NCI-H1105 treated with DMSO at 0.1 percent for 48 hours (cell line): Measurements from ENCODE around the gene ZMYM2.

ENCODE experiments used
- DNase-seq: peaks from one replicate; lab custom pipeline; 2025; lab: John Stamatoyannopoulos, UW

Gene ZMYM2

GRCh38 chr13:20045950-20046548, 87.5 kb downstream of the ZMYM2 start:
- DNase-seq: no peak

DNA sequence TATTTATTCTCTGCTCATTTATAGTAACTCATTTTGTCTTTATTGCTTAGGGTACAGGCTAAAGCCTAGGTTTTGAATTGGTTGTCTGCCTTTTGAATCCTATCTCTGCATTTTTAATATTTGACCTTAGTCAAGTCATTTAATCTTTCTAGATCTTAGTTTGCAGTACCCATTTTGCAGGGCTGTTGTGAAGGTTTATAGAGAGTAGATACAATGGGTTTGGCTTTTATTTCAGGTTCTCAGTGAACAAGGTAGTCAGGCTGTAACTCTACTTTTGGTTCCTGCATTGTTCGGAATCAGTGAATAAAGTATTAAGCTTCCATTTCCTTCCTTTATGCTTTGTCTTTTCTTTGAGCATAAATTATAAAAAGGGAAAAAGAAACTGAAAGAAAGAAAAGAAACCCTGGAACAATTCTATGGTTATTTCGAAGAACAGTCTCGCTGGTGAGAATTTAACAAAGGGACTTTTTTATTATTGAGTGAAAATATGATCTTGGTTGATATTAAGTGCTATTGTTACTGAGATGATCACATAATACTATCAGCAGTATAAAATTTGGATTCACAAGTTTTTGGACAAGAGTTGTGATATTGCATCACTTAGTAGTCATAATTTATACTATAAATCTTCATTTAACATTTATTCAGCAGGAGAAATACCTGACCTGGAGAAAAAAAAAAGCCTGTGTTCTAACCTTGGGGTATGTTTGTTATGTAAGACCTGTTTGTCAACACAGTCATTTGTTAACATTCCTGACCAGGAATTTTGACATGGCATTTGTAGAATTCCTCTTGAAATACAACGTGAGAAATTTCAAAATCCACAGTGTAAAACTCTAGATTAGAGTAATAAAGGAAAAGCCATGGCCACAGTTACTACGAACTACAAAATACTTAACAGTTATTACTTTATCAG, 91.3 kb downstream of the ZMYM2 start:
- DNase-seq: no peak

DNA sequence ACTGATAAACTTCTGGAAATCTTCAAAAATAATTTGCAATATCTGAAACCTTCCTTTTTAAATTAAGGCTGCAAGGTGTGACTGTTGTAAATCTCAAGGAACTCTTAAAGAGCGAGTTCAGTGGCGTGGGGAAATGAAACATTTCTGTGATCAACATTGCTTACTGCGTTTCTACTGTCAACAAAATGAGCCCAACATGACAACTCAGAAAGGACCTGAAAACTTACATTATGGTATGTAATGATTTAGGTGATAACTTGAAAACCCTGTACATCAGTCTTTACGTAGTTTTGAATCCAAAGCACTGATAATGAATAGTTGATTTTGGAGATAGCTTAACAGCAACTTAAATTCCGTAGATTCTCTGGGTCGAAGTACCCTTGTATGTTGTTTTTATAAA, 92.8 kb downstream of the ZMYM2 start:
- no peak for DNase-seq

DNA sequence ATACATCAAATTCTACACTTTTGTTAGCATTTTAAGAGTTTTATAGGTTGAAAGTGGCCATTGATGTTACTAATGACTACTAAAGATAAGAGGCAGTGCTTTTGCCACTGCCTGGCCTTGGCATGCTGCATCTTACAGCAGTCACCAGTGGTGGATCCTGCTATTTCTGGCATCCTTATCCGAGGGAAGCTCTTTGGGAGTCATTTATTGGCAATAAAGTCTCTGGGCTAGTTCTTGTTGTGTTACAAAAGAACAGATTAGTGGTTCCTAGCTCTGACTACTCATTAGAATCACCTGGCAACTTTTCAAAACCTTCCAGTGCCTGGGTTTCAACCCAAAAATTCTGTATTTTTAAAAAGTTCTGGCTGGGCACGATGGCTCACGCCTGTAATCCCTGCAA, 94.5 kb downstream of the ZMYM2 start:
- DNase-seq: no peak

GRCh38 chr13:20053891-20054290, 95.4 kb downstream of the ZMYM2 start:
- no peak for DNase-seq

GRCh38 chr13:20054586-20054985, 96.1 kb downstream of the ZMYM2 start:
- no peak for DNase-seq

GRCh38 chr13:20057214-20057613, 98.7 kb downstream of the ZMYM2 start:
- no peak for DNase-seq

DNA sequence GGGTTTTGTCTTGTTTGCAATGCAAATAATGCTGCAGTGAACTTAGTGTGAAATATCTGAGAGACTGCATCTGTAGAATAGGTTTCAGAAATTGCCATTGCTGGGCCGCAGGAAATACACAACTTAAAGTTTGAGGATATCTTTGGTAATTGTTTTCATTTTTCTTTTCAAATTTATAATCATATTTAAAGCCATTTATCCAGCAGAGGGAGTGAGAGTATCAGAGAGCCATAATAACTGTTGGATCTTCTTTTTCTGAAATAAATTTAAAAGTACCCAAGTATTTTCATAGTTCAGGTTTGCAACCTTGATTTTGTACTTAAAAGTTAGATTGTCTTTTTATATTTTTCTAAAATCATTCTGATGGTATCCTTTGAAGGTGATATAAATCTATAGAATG, 99.4 kb downstream of the ZMYM2 start:
- DNase-seq: no peak

GRCh38 chr13:20058476-20058875, 99.9 kb downstream of the ZMYM2 start:
- DNase-seq: no peak

- DNase-seq: no peak
Measured at GRCh38 chr13:20064128-20064527, 105.6 kb downstream of the ZMYM2 start.

- no peak for DNase-seq
Measured at GRCh38 chr13:20065516-20065915, 107.0 kb downstream of the ZMYM2 start.

DNA sequence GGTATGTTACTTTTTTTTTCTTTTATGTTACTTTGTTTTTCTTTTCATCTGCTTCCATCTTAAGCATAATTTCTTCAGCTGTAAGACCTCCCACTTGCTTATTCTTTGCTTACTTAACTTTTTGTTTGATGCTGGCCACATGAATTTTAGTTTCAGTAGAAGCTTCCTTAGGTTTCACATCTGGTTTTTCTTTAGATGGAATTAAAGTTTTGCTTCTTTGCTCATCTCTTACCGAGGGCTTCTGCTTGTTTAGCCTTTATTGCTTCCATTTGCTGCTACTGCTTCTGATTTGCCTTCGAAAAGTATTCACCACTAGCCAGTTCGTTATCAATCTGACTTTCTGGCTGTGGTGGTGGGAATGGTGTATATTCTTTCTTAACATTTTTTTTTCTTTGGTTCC, 111.4 kb downstream of the ZMYM2 start:
- no peak for DNase-seq

DNA sequence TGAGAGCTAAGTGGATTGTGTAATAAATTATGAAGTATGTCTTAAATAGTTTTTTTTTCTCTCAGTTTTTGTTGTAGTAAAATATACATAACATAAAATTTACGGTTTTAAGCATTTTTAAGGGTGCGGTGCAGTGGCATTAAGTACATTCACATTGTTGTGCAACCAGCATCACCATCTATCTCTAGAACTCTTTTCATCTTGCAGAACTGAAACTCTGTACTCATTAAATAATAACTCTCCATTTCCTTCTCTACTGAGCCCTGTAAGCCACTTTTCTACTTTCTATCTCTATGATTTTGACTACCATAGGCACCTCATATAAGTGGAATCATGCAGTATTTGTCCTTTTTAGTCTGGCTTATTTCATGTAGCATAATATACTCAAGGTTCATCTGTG, 115.2 kb downstream of the ZMYM2 start:
- DNase-seq: no peak

DNA sequence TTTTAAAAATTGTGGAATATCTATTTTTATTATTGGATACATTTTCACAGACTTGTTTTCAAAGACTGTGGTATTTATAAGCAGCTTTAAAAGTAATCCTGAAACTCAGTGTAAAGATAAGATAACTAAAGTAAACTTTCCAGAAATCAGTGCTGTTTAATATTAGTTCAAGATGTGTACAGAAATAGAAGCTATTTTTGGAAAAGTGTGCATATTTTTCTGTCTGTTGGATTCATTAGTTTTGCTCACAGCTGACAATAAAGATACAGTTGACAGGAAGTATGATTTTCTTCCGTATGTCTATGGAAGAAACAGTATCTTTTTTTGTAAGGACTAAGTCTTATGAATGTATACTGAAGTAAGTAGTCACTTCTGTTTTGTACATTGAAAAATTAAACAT, 116.4 kb downstream of the ZMYM2 start:
- no peak for DNase-seq

GRCh38 chr13:20077086-20077485, 118.6 kb downstream of the ZMYM2 start:
- no peak for DNase-seq

- no peak for DNase-seq
Measured at GRCh38 chr13:20080377-20081164, 122.0 kb downstream of the ZMYM2 start.

- DNase-seq: no peak
Measured at GRCh38 chr13:20090349-20090748, 131.8 kb downstream of the ZMYM2 start.

- DNase-seq: no peak
Measured at GRCh38 chr13:20093951-20094350, 135.4 kb downstream of the ZMYM2 start.

DNA sequence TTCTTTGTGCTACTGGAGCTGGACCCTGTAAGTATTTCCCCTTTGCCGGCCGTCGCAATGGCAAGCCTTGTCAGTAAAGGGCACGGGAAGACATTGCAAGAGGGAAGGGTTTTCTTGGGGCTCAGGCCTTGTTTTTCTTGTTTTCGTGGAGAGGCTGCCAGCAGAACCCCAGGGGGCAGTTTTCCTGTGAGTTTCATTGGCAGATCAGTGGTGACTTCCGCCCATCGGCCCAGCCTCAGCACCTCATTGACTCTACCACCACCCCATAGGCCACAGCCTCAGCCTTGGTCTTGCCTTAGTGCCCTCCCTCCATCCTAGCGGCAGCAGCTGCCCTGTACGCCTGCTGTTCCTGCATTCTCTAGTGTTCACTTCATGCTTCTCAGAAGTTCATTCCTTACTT, 140.8 kb downstream of the ZMYM2 start:
- no peak for DNase-seq

DNA sequence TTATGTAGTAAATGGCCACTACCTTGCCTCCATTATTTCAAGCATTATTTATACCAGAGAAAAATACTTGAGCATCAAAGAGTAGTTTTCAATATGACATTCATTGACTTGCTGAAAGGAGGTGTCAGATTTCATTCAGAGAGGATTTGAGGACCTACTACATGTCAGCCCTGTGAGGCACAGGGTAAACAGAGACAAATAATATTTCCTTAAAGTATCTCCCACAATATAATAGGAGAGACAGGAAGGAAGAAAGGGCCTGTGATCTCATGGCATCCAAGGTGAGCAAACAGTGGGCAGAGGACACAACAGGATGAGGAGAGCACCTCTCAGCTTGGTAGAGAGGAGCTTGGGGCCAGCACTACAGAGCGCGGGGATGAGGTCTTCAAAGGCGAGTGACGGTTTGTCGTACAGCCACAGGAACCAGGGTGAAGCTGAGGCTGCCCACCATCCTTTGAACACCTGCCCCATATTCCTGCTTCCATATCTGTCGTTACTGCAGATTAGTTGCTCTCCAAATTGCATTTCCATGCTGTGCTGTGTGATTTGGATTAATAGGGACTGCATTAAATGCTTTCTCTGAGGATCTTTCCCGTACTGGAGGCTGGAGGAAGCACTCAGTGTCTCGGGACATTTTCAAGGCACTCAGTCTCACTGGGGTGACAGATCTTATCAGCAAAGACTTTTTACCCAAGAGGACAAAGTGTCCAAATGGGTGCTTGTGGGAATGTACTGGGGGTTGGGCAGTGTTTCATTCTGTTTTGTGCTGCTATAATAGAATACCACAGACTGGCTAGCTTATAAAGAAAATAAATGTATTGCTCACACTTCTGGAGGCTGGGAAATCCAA, 143.2 kb downstream of the ZMYM2 start:
- DNase-seq: no peak

- DNase-seq: no peak
Measured at GRCh38 chr13:20102525-20103180, 144.1 kb downstream of the ZMYM2 start.
